GM12865 (cell line): Measurements from ENCODE around the gene ITGB8.
"Not testable (repeated sequence)": the region's sequence is repeated elsewhere in the genome, so short reads cannot be mapped to it uniquely, and the experiment has no call there.

ENCODE experiments used
- DNase-seq: peaks from one replicate; pipeline ENCODE4 v3.0.0; 2010; ENCODE audit warnings: low read depth
- H3K4me3 ChIP-seq: 2 replicates; pipeline ENCODE4 v1.5.1; 2011; ENCODE audit warnings: mild to moderate bottlenecking, low read depth, low read length, control low read depth
- TF ChIP-seq, protein P1 (sequence below): IDR thresholded peaks from 2 replicates; pipeline ENCODE4 v1.5.1; 2011; ENCODE audit warnings: low read length, control low read depth, low read depth, inconsistent platforms; ENCODE audit not compliant: insufficient read depth; ENCODE audit errors: missing control alignments

The ITGB8 gene

DNA sequence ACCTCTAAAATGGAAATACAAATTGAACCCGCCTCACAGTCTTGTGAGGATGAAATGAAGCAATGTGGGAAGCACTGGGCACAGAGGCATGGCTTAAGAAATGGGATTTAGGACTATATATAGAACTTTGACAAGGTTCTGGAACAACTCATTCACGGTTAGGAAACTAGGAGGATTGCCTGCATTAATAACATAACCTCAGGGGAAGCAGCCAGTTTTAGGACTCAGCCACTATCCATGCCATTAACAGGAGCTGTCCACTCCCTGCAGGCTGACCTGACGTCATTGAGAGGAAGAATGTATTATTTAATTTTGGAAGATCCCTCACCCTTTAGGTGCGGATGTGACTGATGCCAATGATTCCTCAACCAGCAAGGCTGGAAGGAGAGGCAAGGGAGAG, 34.8 kb downstream of the ITGB8 start:
- DNase-seq, result no peak
- TF ChIP-seq, protein P1, sequence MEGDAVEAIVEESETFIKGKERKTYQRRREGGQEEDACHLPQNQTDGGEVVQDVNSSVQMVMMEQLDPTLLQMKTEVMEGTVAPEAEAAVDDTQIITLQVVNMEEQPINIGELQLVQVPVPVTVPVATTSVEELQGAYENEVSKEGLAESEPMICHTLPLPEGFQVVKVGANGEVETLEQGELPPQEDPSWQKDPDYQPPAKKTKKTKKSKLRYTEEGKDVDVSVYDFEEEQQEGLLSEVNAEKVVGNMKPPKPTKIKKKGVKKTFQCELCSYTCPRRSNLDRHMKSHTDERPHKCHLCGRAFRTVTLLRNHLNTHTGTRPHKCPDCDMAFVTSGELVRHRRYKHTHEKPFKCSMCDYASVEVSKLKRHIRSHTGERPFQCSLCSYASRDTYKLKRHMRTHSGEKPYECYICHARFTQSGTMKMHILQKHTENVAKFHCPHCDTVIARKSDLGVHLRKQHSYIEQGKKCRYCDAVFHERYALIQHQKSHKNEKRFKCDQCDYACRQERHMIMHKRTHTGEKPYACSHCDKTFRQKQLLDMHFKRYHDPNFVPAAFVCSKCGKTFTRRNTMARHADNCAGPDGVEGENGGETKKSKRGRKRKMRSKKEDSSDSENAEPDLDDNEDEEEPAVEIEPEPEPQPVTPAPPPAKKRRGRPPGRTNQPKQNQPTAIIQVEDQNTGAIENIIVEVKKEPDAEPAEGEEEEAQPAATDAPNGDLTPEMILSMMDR, result no peak
- no peak overlapping the region for H3K4me3 ChIP-seq

DNA sequence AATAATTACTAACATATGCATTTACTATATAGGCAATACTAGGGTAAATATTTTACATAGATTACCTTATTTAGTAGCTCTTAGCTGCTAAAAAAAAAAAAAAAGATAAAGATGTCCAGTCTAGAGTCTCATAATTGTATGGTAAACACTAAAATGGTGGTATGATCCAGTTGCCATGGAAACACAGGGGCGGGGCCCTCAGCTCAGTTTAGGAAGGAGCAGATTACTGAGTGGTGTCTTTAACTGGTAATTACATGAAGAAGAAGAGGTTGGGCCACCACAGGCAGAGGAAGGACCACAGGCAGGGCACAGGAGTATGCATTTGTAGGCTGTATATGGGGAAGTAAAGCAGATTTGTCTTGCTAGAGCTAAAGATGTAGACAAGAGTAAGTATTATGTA, 43.7 kb downstream of the ITGB8 start:
- no peak overlapping the region for H3K4me3 ChIP-seq
- DNase-seq, result no peak
- TF ChIP-seq, protein P1, result no peak

DNA sequence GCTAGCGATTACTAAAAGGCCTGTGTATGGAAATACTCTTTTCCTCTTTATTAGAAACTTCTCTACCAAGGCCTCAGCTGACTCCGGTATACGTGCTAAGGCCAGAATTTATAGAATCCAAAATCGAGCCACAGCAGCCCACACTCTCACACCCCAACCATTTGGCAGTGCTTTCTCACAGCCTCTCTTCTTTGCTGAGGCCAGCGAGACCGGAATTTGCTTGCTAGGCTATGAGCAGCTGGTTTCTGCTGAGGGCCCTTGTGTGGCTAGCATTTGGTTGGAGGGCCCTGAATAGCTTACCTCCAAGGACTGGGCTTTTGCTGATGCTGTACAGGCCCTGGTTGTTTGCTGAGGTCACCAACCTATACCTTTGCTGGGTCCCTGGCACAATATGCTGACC, 46.1 kb downstream of the ITGB8 start:
- DNase-seq, result no peak
- H3K4me3 ChIP-seq, result no peak overlapping the region
- TF ChIP-seq, protein P1, result no peak

- TF ChIP-seq, protein P1, result no peak
- DNase-seq, result no peak
- no peak overlapping the region for H3K4me3 ChIP-seq
Observed at GRCh38 chr7:20381406-20382034, 50.8 kb downstream of the ITGB8 start.

GRCh38 chr7:20383351-20383750, 52.7 kb downstream of the ITGB8 start:
- TF ChIP-seq, protein P1, result no peak
- no peak overlapping the region for H3K4me3 ChIP-seq
- DNase-seq, result no peak

DNA sequence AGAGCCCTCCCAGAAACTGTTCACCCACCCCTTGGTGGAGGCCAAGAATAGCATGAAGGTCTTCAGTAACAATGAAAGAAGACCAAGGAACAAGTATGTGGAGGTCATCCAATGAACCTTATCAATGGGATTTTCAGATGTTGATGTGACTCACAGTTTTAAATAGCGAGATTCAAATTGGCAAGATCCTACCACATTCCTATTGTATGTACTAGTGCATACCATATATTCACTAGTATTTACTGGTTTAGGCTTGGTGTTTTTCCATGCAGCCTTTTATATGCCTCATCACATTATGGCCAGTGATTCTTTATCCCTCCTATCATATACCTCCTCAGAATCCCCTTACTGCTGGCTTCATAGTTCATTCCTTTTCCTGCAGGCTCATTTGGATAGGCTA, 54.4 kb downstream of the ITGB8 start:
- TF ChIP-seq, protein P1, result no peak
- H3K4me3 ChIP-seq, result no peak overlapping the region
- no peak for DNase-seq

GRCh38 chr7:20388084-20388483, 57.4 kb downstream of the ITGB8 start:
- TF ChIP-seq, protein P1, result no peak
- no peak for DNase-seq

DNA sequence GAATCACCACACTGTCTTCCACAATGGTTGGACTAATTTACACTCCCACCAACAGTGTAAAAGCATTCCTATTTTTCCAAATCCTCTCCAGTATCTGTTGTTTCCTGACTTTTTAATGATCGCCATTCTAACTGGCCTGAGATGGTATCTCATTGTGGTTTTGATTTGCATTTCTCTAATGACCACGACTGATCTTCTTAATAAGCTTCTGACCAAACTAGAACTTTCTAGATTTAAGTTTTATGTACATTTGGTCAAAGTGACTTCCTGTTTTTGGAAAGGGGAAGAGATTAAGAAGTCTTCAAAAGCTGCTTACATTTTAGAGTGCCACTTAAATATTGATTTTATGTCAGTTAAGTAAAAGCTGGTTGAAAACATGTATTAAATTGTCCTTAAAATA, 58.5 kb downstream of the ITGB8 start:
- not testable (repeated sequence) for DNase-seq, H3K4me3 ChIP-seq

More at GRCh38 chr7:20388084-20388483, 57.4 kb downstream of the ITGB8 start:
- no peak overlapping the region for H3K4me3 ChIP-seq
